GM18520 (cell line): ENCODE data around the gene DAGLB.
"Not testable (repeated sequence)": the region's sequence is repeated elsewhere in the genome, so short reads cannot be mapped to it uniquely, and the experiment has no call there.

Experiments
- ATAC-seq: cut with Tn5 transposase; IDR thresholded peaks from one replicate; pipeline ENCODE4 v1.9.1; 2021; ENCODE audit not compliant: unreplicated experiment

DAGLB gene

GRCh38 chr7:6447581-6448199 lies at the start of gene DAGLB:
TSS of gene DAGLB (minus strand) at chr7:6447954. CDS start at chr7:6447842, 112 bp downstream.
- ATAC-seq, result peak; percentile 78

- no peak for ATAC-seq
These were observed 49.8 kb upstream of the DAGLB start for GRCh38 chr7:6497637-6497905.

GRCh38 chr7:6496842-6497636 lies 49.3 kb upstream of the DAGLB start:
- no peak for ATAC-seq

- ATAC-seq, result no peak
These were observed 48.0 kb upstream of the DAGLB start for GRCh38 chr7:6495597-6496262.

- no peak for ATAC-seq
These were observed 46.6 kb upstream of the DAGLB start for GRCh38 chr7:6494365-6494764.

- ATAC-seq, result no peak
These were observed 43.4 kb upstream of the DAGLB start for GRCh38 chr7:6491194-6491593.

- ATAC-seq, result no peak
These were observed 41.9 kb upstream of the DAGLB start for GRCh38 chr7:6489612-6490011.

GRCh38 chr7:6487184-6487545 lies 39.4 kb upstream of the DAGLB start:
- no peak for ATAC-seq

- ATAC-seq, result no peak
These were observed 38.9 kb upstream of the DAGLB start for GRCh38 chr7:6486438-6487183.

- no peak for ATAC-seq
These were observed 35.0 kb upstream of the DAGLB start for GRCh38 chr7:6482743-6483119.

GRCh38 chr7:6482307-6482706 lies 34.6 kb upstream of the DAGLB start:
- ATAC-seq, result no peak

- ATAC-seq, result no peak
These were observed 33.7 kb upstream of the DAGLB start for GRCh38 chr7:6481445-6481844.

- no peak for ATAC-seq
These were observed 32.5 kb upstream of the DAGLB start for GRCh38 chr7:6480323-6480660.

GRCh38 chr7:6479067-6479466 lies 31.3 kb upstream of the DAGLB start:
- no peak for ATAC-seq

GRCh38 chr7:6478186-6478585 lies 30.4 kb upstream of the DAGLB start:
- ATAC-seq, result no peak

- no peak for ATAC-seq
These were observed 29.5 kb upstream of the DAGLB start for GRCh38 chr7:6477318-6477660.

GRCh38 chr7:6476596-6477317 lies 29.0 kb upstream of the DAGLB start:
- no peak for ATAC-seq

- no peak for ATAC-seq
These were observed 27.9 kb upstream of the DAGLB start for GRCh38 chr7:6475433-6476186.

- ATAC-seq, result no peak
These were observed 18.1 kb upstream of the DAGLB start for GRCh38 chr7:6465862-6466261.

GRCh38 chr7:6463609-6464008 lies 15.9 kb upstream of the DAGLB start:
- not testable (repeated sequence) for ATAC-seq
